ENCODE results near the gene RPS10.

DNA sequence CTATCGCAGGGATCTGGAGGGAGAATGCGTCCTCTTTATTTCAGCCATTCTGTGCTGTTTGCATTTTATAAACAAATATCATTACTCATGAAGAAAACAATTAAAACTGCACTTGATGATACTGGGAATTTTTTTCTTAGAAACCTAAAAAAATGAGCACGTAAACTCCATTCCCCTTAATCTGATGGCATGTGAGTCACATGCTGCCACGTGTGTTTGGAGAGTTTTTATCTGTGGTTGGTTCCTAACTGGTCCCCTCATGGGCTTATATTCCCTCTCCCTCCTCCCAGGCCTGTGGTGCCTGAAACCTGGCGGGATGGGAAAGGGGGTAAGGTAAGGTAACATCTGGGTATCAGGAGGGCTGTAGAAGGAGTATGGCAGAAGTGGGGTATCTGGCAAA is 46.6 kb upstream of the RPS10 start:
- TF ChIP-seq, protein P1, sequence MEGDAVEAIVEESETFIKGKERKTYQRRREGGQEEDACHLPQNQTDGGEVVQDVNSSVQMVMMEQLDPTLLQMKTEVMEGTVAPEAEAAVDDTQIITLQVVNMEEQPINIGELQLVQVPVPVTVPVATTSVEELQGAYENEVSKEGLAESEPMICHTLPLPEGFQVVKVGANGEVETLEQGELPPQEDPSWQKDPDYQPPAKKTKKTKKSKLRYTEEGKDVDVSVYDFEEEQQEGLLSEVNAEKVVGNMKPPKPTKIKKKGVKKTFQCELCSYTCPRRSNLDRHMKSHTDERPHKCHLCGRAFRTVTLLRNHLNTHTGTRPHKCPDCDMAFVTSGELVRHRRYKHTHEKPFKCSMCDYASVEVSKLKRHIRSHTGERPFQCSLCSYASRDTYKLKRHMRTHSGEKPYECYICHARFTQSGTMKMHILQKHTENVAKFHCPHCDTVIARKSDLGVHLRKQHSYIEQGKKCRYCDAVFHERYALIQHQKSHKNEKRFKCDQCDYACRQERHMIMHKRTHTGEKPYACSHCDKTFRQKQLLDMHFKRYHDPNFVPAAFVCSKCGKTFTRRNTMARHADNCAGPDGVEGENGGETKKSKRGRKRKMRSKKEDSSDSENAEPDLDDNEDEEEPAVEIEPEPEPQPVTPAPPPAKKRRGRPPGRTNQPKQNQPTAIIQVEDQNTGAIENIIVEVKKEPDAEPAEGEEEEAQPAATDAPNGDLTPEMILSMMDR (IDR thresholded peaks at IDR 0.05; ENCODE audit: borderline replicate concordance, extremely low read depth, low read length, poor library complexity, severe bottlenecking) = no peak
- TF ChIP-seq EZH2 (IDR thresholded peaks at IDR 0.05; ENCODE audit: borderline replicate concordance, low read depth, low read length, severe bottlenecking) = no peak
